K562 (cell line): ENCODE data around the gene TOM1L2. TPM values are rescaled to one million over a fixed set of nuclear protein-coding genes. Genes with fewer than 3 reads are reported as not detected.

Source experiments
- DMBX1 ChIP-seq: fragments of 250-450 bp; sonication (Bioruptor Pico); IDR thresholded peaks from 2 replicates; pipeline ENCODE4 v1.8.0; 2022; ENCODE audit warnings: inconsistent platforms, mild to moderate bottlenecking, moderate library complexity, borderline replicate concordance
- MAZ ChIP-seq, 2 experiments: fragments of 450-650 bp in 1 of 2; sonication (generic) in 1 of 2; formaldehyde crosslinking; IDR thresholded peaks in 1 of 2; conservative IDR thresholded peaks in 1 of 2; 2 replicates each; pipeline versions ENCODE4 v1.4.0 to v1.5.0; 2020; ENCODE audit warnings: mild to moderate bottlenecking in 1 of 2, missing genetic modification reagents in 1 of 2
- ZNF263 ChIP-seq: sonication (generic); formaldehyde crosslinking; IDR thresholded peaks from 2 replicates; pipeline ENCODE4 v1.8.0; 2022; ENCODE audit warnings: mild to moderate bottlenecking, missing genetic modification reagents, borderline replicate concordance
- polyA plus RNA-seq, 8 experiments: library from polyadenylated mRNA; depleted of rRNA in 4 of 8; stranded (reverse) in 5 of 8; unstranded in 3 of 8; fragments of >200 nt; fragmentation: Nextera tagmentation in 2 of 8; fragmentation: Illumina TruSeq in 1 of 8; extraction: Ambion mirVana in 2 of 8; extraction: Trizol in 1 of 8; gene quantifications; 2 replicates each; pipeline versions ENCODE4 v1.2.1 to v1.2.3, GENCODE V29; 2011 to 2014; ENCODE audit warnings: inconsistent platforms in 1 of 8, missing spikeins in 1 of 8
- total RNA-seq, 7 experiments: library from RNA; depleted of rRNA in 6 of 7; stranded (reverse); fragments of >200 nt in 6 of 7; fragmentation: Illumina TruSeq in 2 of 7; extraction: Trizol in 2 of 7; gene quantifications; 2 replicates each; pipeline versions ENCODE4 v1.2.1 to v1.2.3, GENCODE V29; 2011 to 2021; ENCODE audit warnings: low replicate concordance in 1 of 7
- TF ChIP-seq, protein P1 (sequence below): fragments of 450-650 bp; IDR thresholded peaks from 2 replicates; pipeline ENCODE4 v1.6.1; 2017; ENCODE audit warnings: antibody characterized with exemption, mild to moderate bottlenecking

TOM1L2 gene
- total and polyA plus RNA-seq, 9 of the 15 experiments (the other 6 are each of a cell fraction or from before 2014, with no cell fraction given) = 0.07 to 6.0 (median 2.5) TPM

DNA sequence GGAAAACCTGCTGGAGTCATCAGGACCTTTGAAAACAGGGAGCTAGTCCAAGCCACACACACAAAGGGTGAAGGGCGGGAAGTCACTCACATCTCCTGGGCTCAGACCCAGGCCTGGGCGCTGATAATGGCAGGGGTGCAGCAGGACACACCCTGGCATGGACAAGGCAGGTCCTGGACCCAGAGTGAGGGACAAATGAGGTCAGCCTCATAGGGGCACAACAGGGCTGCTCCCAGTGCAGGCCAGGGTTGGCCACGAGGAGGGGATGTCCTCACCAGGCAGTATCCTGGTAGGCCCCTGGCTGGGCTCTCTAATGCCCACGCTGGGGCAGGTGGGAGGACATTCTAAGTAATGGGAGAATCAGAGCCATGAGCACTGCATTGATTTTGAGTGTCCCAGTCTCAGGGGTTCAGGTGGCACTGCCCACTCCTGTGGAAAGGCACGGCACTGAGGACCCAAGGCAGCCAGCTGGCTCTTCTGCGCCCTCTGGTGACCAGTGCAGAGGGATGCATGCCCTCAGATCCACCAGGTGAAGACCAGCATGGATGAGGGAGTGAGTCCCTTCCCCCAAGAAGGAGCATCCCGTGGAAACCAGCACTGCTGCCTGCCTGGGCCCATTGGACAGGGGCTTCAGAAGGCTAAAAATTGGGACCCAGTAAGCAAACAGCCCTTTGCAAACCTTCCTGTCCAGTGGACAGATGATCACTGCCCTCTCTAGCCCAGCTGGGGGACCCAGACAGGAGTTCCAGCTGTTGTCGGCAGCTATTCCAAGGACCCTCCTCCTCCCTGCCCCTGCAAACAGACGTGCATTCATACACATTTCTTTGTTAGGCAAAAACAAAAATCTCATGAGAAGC lies 112.1 kb downstream of the TOM1L2 start (continued):
- 0 out of 4 replicates have a peak, but pooled peaks of 1 of the 2 experiments have one; percentile 17 for TF ChIP-seq MAZ (CRISPR knock-in tag; conservative IDR thresholded peaks at IDR 0.05 in 1 of 2, IDR thresholded peaks at IDR 0.05 in 1 of 2)
- no peak for TF ChIP-seq DMBX1 (CRISPR knock-in tag)
- TF ChIP-seq ZNF263 (CRISPR knock-in tag) = 0 out of 2 replicates have a peak, but pooled peaks have one; percentile 40
- TF ChIP-seq, protein P1, sequence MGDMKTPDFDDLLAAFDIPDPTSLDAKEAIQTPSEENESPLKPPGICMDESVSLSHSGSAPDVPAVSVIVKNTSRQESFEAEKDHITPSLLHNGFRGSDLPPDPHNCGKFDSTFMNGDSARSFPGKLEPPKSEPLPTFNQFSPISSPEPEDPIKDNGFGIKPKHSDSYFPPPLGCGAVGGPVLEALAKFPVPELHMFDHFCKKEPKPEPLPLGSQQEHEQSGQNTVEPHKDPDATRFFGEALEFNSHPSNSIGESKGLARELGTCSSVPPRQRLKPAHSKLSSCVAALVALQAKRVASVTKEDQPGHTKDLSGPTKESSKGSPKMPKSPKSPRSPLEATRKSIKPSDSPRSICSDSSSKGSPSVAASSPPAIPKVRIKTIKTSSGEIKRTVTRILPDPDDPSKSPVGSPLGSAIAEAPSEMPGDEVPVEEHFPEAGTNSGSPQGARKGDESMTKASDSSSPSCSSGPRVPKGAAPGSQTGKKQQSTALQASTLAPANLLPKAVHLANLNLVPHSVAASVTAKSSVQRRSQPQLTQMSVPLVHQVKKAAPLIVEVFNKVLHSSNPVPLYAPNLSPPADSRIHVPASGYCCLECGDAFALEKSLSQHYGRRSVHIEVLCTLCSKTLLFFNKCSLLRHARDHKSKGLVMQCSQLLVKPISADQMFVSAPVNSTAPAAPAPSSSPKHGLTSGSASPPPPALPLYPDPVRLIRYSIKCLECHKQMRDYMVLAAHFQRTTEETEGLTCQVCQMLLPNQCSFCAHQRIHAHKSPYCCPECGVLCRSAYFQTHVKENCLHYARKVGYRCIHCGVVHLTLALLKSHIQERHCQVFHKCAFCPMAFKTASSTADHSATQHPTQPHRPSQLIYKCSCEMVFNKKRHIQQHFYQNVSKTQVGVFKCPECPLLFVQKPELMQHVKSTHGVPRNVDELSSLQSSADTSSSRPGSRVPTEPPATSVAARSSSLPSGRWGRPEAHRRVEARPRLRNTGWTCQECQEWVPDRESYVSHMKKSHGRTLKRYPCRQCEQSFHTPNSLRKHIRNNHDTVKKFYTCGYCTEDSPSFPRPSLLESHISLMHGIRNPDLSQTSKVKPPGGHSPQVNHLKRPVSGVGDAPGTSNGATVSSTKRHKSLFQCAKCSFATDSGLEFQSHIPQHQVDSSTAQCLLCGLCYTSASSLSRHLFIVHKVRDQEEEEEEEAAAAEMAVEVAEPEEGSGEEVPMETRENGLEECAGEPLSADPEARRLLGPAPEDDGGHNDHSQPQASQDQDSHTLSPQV = 0 out of 2 replicates have a peak, but pooled peaks have one; percentile 29
